Endothelial cell of umbilical vein (primary cell): Measurements from ENCODE around the gene RAMAC. TPM values are rescaled to one million over a fixed set of nuclear protein-coding genes. Genes with fewer than 3 reads are reported as not detected.

Experiments
- BruUV-seq: library from RNA; stranded (reverse); fragments of 400-500 nt; replicated peaks from 2 replicates; lab custom pipeline; 2021; lab: Mats Ljungman, UMichigan
- CTCF ChIA-PET: fragments of 300-600, 350-600 bp; sonication (Branson Sonifier 250); formaldehyde crosslinking; loops from one replicate; lab custom pipeline; 2021; ENCODE audit warnings: antibody characterized with exemption, inconsistent platforms; lab: Charles Lee
- POLR2A ChIA-PET: fragments of 300-600, 350-600 bp; sonication (Branson Sonifier 250); formaldehyde crosslinking; loops from one replicate; lab custom pipeline; 2021; ENCODE audit warnings: antibody characterized with exemption, inconsistent platforms; lab: Charles Lee
- DNase-seq: peaks from one replicate; pipeline ENCODE4 v3.0.0-alpha.2; 2011; ENCODE audit warnings: low read depth, low spot score
- FAIRE-seq: peaks from 2 replicates; lab custom pipeline; 2011; peaks lifted over from hg19 to GRCh38; lab: Jason Lieb, UNC
- H2AFZ ChIP-seq: 2 replicates; pipeline ENCODE4 v1.6.0; 2012; ENCODE audit warnings: low read depth, low read length, control low read depth, inconsistent platforms
- H3K27ac ChIP-seq: 2 replicates; pipeline ENCODE4 v1.5.1; 2011; ENCODE audit warnings: low read depth, mild to moderate bottlenecking, control low read depth, low read length, moderate library complexity; ENCODE audit not compliant: insufficient read depth
- H3K27me3 ChIP-seq, 2 experiments: 2 replicates each; pipeline versions ENCODE4 v1.6.0 to v1.6.1; 2011; ENCODE audit warnings: low read length in 2 of 2, mixed read lengths in 1 of 2; ENCODE audit not compliant: control insufficient read depth in 2 of 2, insufficient read depth in 2 of 2
- H3K36me3 ChIP-seq, 2 experiments: 2 replicates in 1 of 2; 3 replicates in 1 of 2; pipeline ENCODE4 v1.5.1; 2011; ENCODE audit warnings: low read length in 2 of 2, mild to moderate bottlenecking in 1 of 2, moderate library complexity in 1 of 2; ENCODE audit not compliant: control insufficient read depth in 2 of 2, insufficient read depth in 2 of 2; ENCODE audit errors: extremely low read depth in 1 of 2
- H3K4me1 ChIP-seq: 3 replicates; pipeline ENCODE4 v1.5.1; 2011; ENCODE audit warnings: mild to moderate bottlenecking, low read length; ENCODE audit not compliant: control insufficient read depth, insufficient read depth; ENCODE audit errors: extremely low read depth
- H3K4me2 ChIP-seq: 2 replicates; pipeline ENCODE4 v1.6.1; 2011; ENCODE audit warnings: low read length, control low read depth, mixed read lengths; ENCODE audit not compliant: insufficient read depth
- H3K4me3 ChIP-seq, 3 experiments: fragments of 200-600 bp in 1 of 3; sonication (generic), shearing (Covaris generic) in 1 of 3; replicated peaks in 1 of 3; 2 replicates each; pipeline ENCODE4 v1.5.1; 2011 to 2016; ENCODE audit warnings: control low read depth in 3 of 3, low read length in 3 of 3, mild to moderate bottlenecking in 2 of 3, inconsistent platforms in 1 of 3, low read depth in 1 of 3, moderate library complexity in 1 of 3; ENCODE audit not compliant: insufficient read depth in 1 of 3
- H3K79me2 ChIP-seq: 2 replicates; pipeline ENCODE4 v1.6.0; 2012; ENCODE audit warnings: low read length, inconsistent platforms; ENCODE audit not compliant: control insufficient read depth, insufficient read depth
- H3K9ac ChIP-seq: replicated peaks from 2 replicates; pipeline ENCODE3; 2011; ENCODE audit warnings: low read length, control low read depth; ENCODE audit not compliant: insufficient read depth; ENCODE audit errors: extremely low read depth
- H3K9me1 ChIP-seq: replicated peaks from 3 replicates; pipeline ENCODE4 v1.6.0; 2011; ENCODE audit warnings: mild to moderate bottlenecking, low read length; ENCODE audit not compliant: control insufficient read depth, insufficient read depth; ENCODE audit errors: extremely low read depth
- H3K9me3 ChIP-seq: replicated peaks from 2 replicates; pipeline ENCODE4 v1.5.1; 2012; ENCODE audit warnings: low read length, inconsistent platforms; ENCODE audit not compliant: control insufficient read depth, insufficient read depth
- H4K20me1 ChIP-seq: replicated peaks from 2 replicates; pipeline ENCODE3; 2011; ENCODE audit warnings: mild to moderate bottlenecking, low read length; ENCODE audit not compliant: control insufficient read depth, insufficient read depth; ENCODE audit errors: extremely low read depth
- FOS ChIP-seq: IDR thresholded peaks from 2 replicates; pipeline ENCODE4 v1.6.1; 2011; ENCODE audit warnings: mild to moderate bottlenecking, low read length, moderate library complexity, borderline replicate concordance; ENCODE audit not compliant: insufficient read depth
- POLR2A ChIP-seq: IDR thresholded peaks from 2 replicates; pipeline ENCODE4 v1.6.1; 2012; ENCODE audit warnings: low read depth, mild to moderate bottlenecking, control low read depth, low read length
- dilution Hi-C: fragments of 300-500 bp; cut with MboI; formaldehyde crosslinking; loops from one replicate; pipeline ENCODE4 v1.15.0; 2019; ENCODE audit warnings: low sequenced_read_pairs; ENCODE audit not compliant: extremely low pct_ligation_motif_present
- intact Hi-C: fragments of 100-400 bp; cut with micrococcal nuclease; formaldehyde crosslinking; loops from one replicate; pipeline ENCODE4 v1.10.0; 2022
- polyA plus RNA-seq, 4 experiments: library from polyadenylated mRNA; depleted of rRNA in 3 of 4; stranded (reverse) in 3 of 4; unstranded in 1 of 4; fragments of >200 nt; gene quantifications; 2 replicates each; pipeline versions ENCODE4 v1.2.1 to v1.2.3, GENCODE V29; 2011 to 2012; ENCODE audit warnings: missing spikeins in 1 of 4
- total RNA-seq: library from RNA; stranded (reverse); gene quantifications from 2 replicates; pipeline ENCODE4 v1.2.3, GENCODE V29; 2021

RAMAC gene
- total and polyA plus RNA-seq, 2 donors (not counting 3 experiments of a cell fraction or from before 2014, with no cell fraction given), result 12.5 to 14.1 TPM

GRCh38 chr15:83012076-83012426, 26.0 kb downstream of the RAMAC start:
- intact Hi-C loops, result loop anchor here (5.0 to 10.0 kb wide), 3 partner anchors 270 to 553 kb away; partner anchors contain the start of genes BNC1 and RPS17
- Histone ChIP-seq H3K36me3 (peaks cover 6 to 7% of the 10 kb centered on the region in 2 experiments), H3K4me2 (peak overlapping the region; percentile 49), H2AFZ (peak overlapping the region; percentile 83), H3K9me1 (no peaks in the 10 kb centered on the region), H3K27ac (peak overlapping the region; percentile 64), H3K4me3 (peak overlapping the region in 2 of 3 experiments; percentile 87 to 100), H3K4me1 (peaks cover 19% of the 10 kb centered on the region), H3K9ac (peak overlapping the region; percentile 66), H3K27me3 (no peaks in the 10 kb centered on the region), H3K79me2 (peaks cover 11% of the 10 kb centered on the region), H3K9me3 (no peaks in the 10 kb centered on the region), H4K20me1 (no peaks in the 10 kb centered on the region)
- dilution Hi-C loops, result no loop called here
- ChIA-PET CTCF (interaction anchor here (1.2 to 3.5 kb wide), 21 partner anchors 10 to 481 kb away, joined by 3 to 22 read pairs (median 6); partner anchors contain the start of genes BTBD1, HDGFL3, RAMAC and TM6SF1), POLR2A (interaction anchor here (1.1 kb wide), 2 partner anchors 26 to 97 kb away, joined by 3 to 4 read pairs; partner anchors contain the start of gene RAMAC)
- no peak for DNase-seq
- no peak for TF ChIP-seq POLR2A
- no TSS peak for BruUV-seq
- no peak for FAIRE-seq

DNA sequence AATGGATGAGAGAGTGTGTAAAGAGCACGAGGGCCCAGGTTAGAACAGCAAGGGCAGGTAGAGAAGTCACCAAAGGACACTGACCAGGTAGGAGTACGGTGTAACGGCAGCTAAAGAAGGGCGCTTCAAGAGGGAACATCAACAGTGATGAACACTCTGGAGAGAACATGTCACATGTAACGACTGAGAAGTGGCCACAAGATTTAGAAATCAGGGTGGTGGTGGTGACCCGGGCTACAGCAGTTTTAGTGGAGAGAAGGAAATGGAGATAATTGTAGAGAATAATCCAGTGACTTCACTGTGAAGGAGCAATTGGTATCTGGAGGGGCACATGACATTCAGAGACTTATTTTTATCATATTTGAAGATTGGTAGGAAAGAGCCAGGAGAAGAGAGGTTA, 26.6 kb downstream of the RAMAC start:
- intact Hi-C loops (loop anchor here (5.0 to 10.0 kb wide), 3 partner anchors 270 to 552 kb away; partner anchors contain the start of genes BNC1 and RPS17), dilution Hi-C loops (no loop called here)
- no peak overlapping the region for H3K9ac ChIP-seq
- H3K27me3 ChIP-seq, result no peaks in the 10 kb centered on the region
- H3K27ac ChIP-seq, result no peak overlapping the region
- H3K4me2 ChIP-seq, result peak overlapping the region; percentile 49
- ChIA-PET CTCF (interaction anchor here (1.6 to 3.5 kb wide), 2 partner anchors 52 to 89 kb away, joined by 3 to 9 read pairs; no protein-coding TSS in a partner anchor), POLR2A (no interaction called here)
- peak; percentile 36 for TF ChIP-seq POLR2A
- no peak for TF ChIP-seq FOS
- DNase-seq (no peak), FAIRE-seq (no peak)
- peaks cover 24% of the 10 kb centered on the region for H3K4me1 ChIP-seq
- H3K4me3 ChIP-seq, result no peak overlapping the region
- H3K79me2 ChIP-seq, result peaks cover 11% of the 10 kb centered on the region
- no peaks in the 10 kb centered on the region for H4K20me1 ChIP-seq
- H2AFZ ChIP-seq, result no peak overlapping the region
- H3K9me3 ChIP-seq, result no peaks in the 10 kb centered on the region
- H3K36me3 ChIP-seq, result peaks cover 6 to 8% of the 10 kb centered on the region in 2 experiments
- BruUV-seq, result no TSS peak
- no peaks in the 10 kb centered on the region for H3K9me1 ChIP-seq
